ENCODE data around the gene MRGPRX2.

Gene MRGPRX2

DNA sequence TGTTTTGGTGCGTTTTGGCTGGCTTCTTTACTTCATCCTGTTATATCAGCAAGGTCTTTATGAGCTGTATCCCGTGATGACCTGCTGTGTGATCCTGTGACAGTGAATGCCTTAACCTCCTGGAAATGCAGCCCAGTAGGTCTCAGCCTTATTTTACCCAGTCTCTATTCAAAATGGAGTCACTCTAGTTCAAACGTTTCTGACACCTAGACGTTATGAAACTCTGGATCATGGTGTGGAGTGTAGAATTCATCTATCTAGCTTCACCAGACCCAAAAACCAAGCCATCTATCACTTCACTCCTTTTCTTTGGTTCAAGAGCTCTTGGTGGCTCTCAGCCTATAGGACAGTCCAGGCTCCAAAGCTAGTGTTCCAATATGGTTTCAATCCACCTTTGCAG, 28.3 kb upstream of the MRGPRX2 start:
- DNase-seq (ENCODE audit: low spot score in 2 of 2): no peak
- Histone ChIP-seq H3K36me3 (replicated peaks) (no peaks in the 10 kb centered on the region), H3K4me3 (no peak overlapping the region), H3K4me1 (no peaks in the 10 kb centered on the region), H3K9me3 (no peaks in the 10 kb centered on the region), H3K27me3 (ENCODE audit: low read depth) (no peaks in the 10 kb centered on the region)
- in situ Hi-C loops (cut with MboI; ENCODE audit: low sequenced_read_pairs): no loop called here

DNA sequence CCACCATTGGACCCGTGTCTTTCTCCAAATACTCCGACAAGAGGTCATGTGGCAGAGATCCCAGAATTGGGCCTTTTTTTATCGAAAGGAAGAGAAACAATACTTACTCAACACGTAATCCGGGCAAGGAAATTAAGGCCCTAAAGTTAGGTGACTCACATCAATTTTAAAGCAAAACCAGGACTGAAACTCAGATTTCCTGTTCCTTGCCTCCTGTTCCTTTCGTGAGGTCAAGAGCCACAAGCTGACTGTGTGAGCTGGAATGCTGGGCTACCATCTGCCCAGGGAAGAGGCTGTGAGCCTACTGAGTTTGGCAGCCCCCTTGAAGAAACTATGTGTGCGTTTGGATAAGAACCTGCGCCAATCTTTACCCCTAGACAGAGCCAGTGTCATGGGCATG, 27.1 kb upstream of the MRGPRX2 start:
- Histone ChIP-seq H3K36me3 (replicated peaks) (no peaks in the 10 kb centered on the region), H3K4me3 (no peak overlapping the region), H3K27me3 (ENCODE audit: low read depth) (no peaks in the 10 kb centered on the region), H3K9me3 (no peaks in the 10 kb centered on the region), H3K4me1 (no peaks in the 10 kb centered on the region)
- in situ Hi-C loops (cut with MboI; ENCODE audit: low sequenced_read_pairs): no loop called here
- DNase-seq (ENCODE audit: low spot score in 2 of 2): no peak

DNA sequence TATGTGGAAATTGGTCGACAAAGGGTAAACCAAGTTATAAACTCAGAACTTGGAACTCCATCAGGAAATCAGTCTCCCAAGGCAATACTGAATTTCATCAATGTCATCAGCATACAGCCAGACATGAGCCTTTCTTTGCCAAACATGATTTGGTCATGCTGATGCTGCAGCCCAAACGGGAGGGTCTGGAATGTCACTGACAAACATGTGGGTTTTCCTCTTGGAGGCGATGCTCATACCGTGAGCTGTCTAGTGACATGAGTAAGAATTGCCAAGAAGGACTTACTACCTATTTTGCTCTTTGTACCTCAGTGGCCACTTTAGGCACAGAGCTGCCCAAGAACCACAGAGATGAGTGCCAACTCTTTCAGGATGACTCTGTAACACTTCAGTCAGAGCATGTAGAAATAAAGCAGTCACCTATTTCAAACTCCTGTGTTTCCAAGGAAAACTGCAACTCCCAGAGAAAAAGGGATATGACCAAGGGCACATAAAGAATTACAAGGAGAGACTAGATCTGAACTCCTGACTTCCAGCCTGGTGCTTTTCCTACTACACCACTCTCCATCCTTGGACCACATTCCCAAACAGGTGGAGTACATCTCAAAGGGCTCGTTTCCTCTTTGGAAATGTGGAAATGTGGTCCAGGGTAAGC, 24.3 kb upstream of the MRGPRX2 start:
- H3K4me3 ChIP-seq: no peak overlapping the region
- H3K27me3 ChIP-seq (ENCODE audit: low read depth): no peaks in the 10 kb centered on the region; the same call in 1 of the 2 replicates
- H3K4me1 ChIP-seq: no peaks in the 10 kb centered on the region
- DNase-seq (ENCODE audit: low spot score in 2 of 2): no peak
- H3K9me3 ChIP-seq: no peaks in the 10 kb centered on the region
- in situ Hi-C loops (cut with MboI; ENCODE audit: low sequenced_read_pairs): no loop called here
- H3K36me3 ChIP-seq (replicated peaks): no peaks in the 10 kb centered on the region

DNA sequence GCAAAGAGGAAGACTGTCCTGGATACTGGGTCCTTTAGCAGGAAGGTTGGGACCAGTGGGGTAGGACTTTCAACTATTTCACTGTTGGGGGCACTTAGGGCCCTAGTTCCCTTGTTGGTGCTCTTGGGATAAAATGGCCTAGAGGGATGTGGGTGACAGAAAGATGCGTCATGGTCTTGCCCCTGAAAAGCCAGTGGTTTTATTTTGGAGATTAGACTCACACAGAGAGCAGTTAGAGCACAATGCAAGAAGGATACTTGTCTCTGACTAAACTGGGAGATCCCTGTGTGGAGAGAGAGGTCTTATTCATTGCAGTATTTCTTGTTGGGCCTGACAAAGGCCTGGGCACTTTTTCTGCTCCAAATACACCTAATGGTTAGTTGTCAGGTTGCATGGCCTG, 22.6 kb upstream of the MRGPRX2 start:
- no peak for DNase-seq (ENCODE audit: low spot score in 2 of 2)
- Histone ChIP-seq H3K36me3 (replicated peaks) (no peaks in the 10 kb centered on the region), H3K9me3 (no peaks in the 10 kb centered on the region), H3K4me1 (no peaks in the 10 kb centered on the region), H3K4me3 (no peak overlapping the region), H3K27me3 (ENCODE audit: low read depth) (no peaks in the 10 kb centered on the region; the same call in 1 of the 2 replicates)
- in situ Hi-C loops (cut with MboI; ENCODE audit: low sequenced_read_pairs): no loop called here

DNA sequence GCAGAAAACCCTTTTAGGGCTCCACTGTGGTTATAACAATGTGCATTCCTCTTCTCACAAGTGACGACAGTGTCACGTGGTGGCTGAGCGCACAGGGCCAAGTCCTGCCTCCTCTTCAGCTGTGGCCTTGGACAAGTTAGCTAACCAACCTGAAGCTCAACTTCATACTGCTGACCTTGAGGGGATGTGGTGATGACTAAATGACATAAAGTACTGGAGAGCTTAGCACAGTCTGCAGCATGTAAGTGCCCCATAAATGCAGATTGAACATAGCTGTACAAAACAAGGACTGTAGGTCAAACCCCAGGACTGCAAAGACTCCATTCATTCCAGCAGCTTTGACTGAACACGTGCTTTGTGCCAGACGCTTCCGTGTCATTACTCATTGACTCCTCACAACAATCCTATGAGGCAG, 20.1 kb upstream of the MRGPRX2 start:
- Histone ChIP-seq H3K9me3 (no peaks in the 10 kb centered on the region), H3K27me3 (ENCODE audit: low read depth) (no peaks in the 10 kb centered on the region; the same call in 1 of the 2 replicates), H3K36me3 (replicated peaks) (no peaks in the 10 kb centered on the region), H3K4me3 (no peak overlapping the region), H3K4me1 (no peaks in the 10 kb centered on the region)
- no peak for DNase-seq (ENCODE audit: low spot score in 2 of 2)
- in situ Hi-C loops (cut with MboI; ENCODE audit: low sequenced_read_pairs): no loop called here

DNA sequence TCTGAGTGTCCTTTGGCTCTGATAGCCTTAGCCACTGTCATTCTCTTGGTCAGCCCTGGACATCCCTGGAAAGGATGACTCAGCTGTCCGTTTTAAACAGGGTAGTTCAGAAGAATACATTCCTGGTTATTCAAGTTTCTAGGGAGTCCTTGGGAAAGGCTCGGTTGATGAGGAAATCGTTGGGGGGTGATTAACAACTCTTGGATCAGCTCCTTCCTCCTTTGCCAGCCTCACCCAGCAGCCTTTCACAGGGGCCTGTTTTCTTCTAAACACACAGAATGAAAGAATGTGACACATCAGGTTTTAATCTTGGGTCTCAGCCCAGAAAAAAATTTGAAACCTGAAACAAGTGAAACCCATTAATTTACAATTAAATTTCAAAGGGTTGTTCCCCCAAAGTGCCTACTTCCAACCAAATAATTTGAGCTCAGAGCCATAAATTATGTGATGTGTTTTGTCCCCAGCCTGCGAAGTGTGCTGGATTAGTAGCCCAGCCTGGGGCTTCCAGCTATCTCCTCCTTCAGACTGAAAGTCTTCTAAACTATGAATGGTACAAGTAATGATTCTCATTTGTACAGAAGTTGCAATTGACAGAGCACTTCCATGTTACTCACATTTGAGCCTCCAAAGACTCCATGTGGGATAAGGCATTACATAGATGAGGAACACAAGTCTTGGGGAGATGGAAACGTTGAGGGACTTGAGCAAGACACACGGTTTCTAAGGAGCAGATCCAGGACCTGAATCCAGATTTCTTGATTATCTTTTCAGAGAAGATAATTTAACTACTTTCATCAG, 19.3 kb upstream of the MRGPRX2 start:
- no peaks in the 10 kb centered on the region; the same call in 1 of the 2 replicates for H3K27me3 ChIP-seq (ENCODE audit: low read depth)
- in situ Hi-C loops (cut with MboI; ENCODE audit: low sequenced_read_pairs): no loop called here
- no peaks in the 10 kb centered on the region for H3K4me1 ChIP-seq
- H3K4me3 ChIP-seq: no peak overlapping the region
- H3K36me3 ChIP-seq (replicated peaks): no peaks in the 10 kb centered on the region
- DNase-seq (ENCODE audit: low spot score in 2 of 2): no peak
- H3K9me3 ChIP-seq: no peaks in the 10 kb centered on the region

DNA sequence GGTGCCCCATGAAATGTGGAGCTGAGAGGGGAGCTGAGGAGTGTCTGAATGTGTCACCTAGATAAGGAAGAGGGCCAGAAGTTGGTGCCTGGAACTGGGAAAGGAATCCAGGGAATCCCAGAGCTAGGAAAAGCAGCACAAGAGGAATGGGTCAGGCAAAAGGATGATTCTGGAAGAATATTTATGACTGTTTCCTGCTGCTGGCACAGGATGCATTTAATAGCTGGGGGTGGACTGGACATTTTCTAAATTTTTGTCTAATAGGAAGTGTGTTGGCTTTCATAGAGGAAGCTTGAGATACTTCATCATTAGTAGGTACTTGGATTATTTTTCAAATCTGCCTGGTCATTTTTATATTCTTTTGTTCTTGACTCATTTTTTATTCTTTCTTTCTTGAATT, 17.4 kb upstream of the MRGPRX2 start:
- H3K9me3 ChIP-seq: no peaks in the 10 kb centered on the region
- in situ Hi-C loops (cut with MboI; ENCODE audit: low sequenced_read_pairs): no loop called here
- no peak for DNase-seq (ENCODE audit: low spot score in 2 of 2)
- H3K27me3 ChIP-seq (ENCODE audit: low read depth): no peaks in the 10 kb centered on the region; the same call in 1 of the 2 replicates
- H3K36me3 ChIP-seq (replicated peaks): no peaks in the 10 kb centered on the region
- H3K4me3 ChIP-seq: no peak overlapping the region
- H3K4me1 ChIP-seq: no peaks in the 10 kb centered on the region

DNA sequence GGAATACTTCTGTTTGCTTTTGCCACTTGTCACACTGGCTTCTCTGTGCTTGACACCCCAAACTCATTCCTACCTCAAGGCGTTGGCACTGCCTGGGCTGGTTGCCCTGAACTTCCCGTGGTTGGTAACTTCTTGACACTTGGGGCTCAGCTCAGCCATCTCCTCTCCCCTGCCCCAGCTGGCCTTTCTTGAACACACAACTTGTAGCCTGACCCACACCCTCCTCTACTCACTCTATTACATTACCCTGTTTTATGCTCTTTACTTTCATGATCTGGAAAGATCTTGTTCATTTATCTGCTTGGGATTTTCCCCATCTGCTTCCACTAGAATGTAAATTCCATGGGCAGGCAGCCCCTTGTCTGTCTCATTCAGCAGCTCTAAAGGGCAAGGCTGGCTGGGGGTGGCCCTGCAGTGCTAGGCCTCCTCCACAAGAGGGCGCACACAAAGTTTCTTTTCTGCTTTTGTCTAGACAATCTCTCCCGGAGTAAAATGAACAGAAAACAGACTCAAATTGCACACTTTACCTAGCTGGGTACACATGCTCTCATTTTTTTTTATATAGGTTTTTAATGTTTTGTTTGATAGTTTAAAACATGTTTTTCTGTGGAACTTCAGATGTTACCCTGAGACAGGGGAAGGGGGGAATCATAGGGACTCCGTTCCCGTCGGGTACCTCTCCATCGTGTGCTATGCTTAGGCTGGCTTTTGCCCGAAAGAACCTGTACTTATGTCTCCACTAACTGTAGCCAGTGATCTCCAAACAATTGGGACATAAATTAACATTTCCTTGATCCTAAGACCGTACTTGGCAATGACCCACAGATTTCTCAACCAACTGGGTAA, 16.4 kb upstream of the MRGPRX2 start:
- in situ Hi-C loops (cut with MboI; ENCODE audit: low sequenced_read_pairs): no loop called here
- Histone ChIP-seq H3K4me1 (no peaks in the 10 kb centered on the region), H3K9me3 (no peaks in the 10 kb centered on the region)

DNA sequence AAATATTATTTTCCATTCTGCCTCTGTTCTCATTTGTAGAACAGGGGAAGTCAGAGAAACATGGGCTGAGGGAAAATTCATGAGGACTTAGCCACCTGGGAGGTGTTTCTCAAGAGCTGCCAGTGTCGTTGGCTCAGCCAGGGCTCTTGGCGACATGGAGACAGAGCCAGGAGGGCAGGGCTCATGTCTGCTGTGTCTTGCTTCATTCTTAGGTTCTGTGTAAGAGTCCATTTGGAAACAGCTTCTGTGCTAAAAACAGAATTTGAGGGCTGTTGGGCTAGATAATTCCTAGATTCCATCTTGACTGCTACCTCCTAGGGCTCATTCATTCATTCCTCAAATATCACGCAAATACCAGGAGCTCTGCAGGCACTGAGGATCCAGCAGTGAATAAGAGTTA, 15.1 kb upstream of the MRGPRX2 start:
- H3K9me3 ChIP-seq: no peaks in the 10 kb centered on the region
- in situ Hi-C loops (cut with MboI; ENCODE audit: low sequenced_read_pairs): no loop called here
- no peaks in the 10 kb centered on the region for H3K36me3 ChIP-seq (replicated peaks)
- no peak for DNase-seq (ENCODE audit: low spot score in 2 of 2)
- no peaks in the 10 kb centered on the region; the same call in 1 of the 2 replicates for H3K27me3 ChIP-seq (ENCODE audit: low read depth)
- H3K4me3 ChIP-seq: no peak overlapping the region
- H3K4me1 ChIP-seq: no peaks in the 10 kb centered on the region

More for the DNA sequence above, 16.4 kb upstream of the MRGPRX2 start:
- H3K36me3 ChIP-seq (replicated peaks): no peaks in the 10 kb centered on the region
- DNase-seq (ENCODE audit: low spot score in 2 of 2): peak; percentile 35 to 76
- no peak overlapping the region for H3K4me3 ChIP-seq
- no peaks in the 10 kb centered on the region; the same call in 1 of the 2 replicates for H3K27me3 ChIP-seq (ENCODE audit: low read depth)

DNA sequence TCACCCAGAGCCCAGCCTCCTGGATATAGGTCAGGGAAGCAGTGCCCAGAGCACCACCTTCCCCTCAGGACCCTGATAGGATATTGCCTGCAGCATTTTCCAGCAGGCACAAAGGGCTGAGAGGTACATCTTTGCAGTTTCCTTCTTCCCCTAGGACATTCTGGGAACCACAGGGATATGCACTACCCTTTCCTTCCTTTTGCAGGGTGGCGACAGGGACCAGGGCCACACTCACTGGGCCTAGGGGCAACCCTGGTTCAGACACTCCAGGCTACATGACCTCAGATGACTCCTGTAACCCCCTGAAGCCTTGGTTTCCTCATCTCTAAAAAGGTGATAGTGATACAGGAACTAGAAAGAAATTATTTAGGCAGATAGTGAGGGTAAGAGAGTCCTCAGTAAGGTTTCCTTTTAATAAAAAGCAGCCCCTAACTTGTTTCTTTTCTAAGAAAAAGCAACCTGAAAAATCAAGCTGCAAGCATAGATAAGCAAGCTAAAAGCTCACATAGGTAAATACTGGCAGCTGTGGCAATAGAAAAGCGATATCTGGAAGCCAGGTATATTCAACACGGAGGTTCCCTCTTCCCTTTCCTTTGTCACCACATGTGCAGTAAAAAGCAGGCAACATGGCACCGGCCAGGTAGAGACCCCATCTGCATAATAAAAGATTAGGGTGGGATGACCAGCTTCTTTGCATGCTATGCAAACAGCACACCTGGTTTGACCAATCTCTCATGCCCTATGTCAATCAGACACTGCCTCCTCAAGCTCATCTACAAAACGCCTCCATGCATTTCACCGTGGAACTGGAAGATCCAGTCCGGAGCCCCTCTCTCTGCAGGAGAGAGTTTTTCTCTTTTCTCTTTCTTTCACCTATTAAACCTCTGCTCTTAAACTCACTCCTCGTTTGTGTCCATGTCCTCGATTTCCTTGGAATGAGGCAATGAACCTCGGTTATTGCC, 13.2 kb upstream of the MRGPRX2 start:
- in situ Hi-C loops (cut with MboI; ENCODE audit: low sequenced_read_pairs): loop anchor here (5.0 to 25.0 kb wide), 2 partner anchors 484 to 664 kb away; no protein-coding TSS in a partner anchor
- Histone ChIP-seq H3K9me3 (no peaks in the 10 kb centered on the region), H3K4me3 (no peak overlapping the region), H3K27me3 (ENCODE audit: low read depth) (no peaks in the 10 kb centered on the region), H3K4me1 (no peaks in the 10 kb centered on the region), H3K36me3 (replicated peaks) (no peaks in the 10 kb centered on the region)
- DNase-seq (ENCODE audit: low spot score in 2 of 2): no peak

DNA sequence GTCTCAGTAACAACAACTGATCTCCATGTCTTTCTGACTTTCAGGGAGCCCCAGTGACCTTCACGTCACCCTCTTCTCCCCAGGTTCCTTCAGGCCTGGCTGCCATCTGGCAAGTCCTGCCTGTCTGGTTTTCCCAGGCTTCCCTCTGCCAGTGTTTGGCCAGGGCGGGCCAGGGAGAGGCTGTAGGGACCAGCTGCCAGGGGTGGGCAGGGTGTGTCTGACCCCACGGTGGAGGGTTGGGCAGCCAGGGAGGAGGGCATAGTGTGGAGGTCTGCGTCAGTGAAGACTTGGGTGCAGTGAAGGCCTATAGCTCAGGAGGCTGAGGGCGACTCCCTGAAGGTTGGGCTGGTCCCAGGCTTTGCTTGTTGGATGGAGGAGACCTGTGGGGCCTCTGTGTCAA, 11.9 kb upstream of the MRGPRX2 start:
- Histone ChIP-seq H3K9me3 (no peaks in the 10 kb centered on the region), H3K27me3 (ENCODE audit: low read depth) (no peaks in the 10 kb centered on the region), H3K36me3 (replicated peaks) (no peaks in the 10 kb centered on the region), H3K4me1 (no peaks in the 10 kb centered on the region), H3K4me3 (no peak overlapping the region)
- no peak for DNase-seq (ENCODE audit: low spot score in 2 of 2)
- in situ Hi-C loops (cut with MboI; ENCODE audit: low sequenced_read_pairs): loop anchor here (5.0 to 25.0 kb wide), 2 partner anchors 485 to 665 kb away; no protein-coding TSS in a partner anchor

DNA sequence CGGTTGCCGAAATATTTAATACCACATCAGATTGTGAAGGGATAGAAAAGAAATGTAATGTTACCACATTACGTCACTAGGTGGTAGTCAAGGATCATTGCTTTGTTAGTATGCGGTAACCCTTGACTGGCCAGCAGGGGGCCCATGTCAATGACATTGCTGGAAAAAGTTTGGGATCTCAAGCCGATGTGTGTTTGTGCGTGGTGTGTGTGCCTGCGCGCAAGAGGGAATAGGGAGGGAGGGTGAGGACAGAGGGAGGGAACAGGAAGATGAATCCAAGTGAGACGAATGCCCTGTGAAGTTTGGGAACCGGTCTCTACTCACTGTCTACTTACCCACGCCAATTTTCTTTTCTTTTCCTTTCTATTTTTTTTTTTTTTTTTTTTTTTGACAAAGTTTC, 10.7 kb upstream of the MRGPRX2 start:
- no peaks in the 10 kb centered on the region for H3K36me3 ChIP-seq (replicated peaks)
- no peak overlapping the region for H3K4me3 ChIP-seq
- H3K27me3 ChIP-seq (ENCODE audit: low read depth): no peaks in the 10 kb centered on the region
- DNase-seq (ENCODE audit: low spot score in 2 of 2): peak; percentile 84 to 89
- H3K9me3 ChIP-seq: no peaks in the 10 kb centered on the region
- H3K4me1 ChIP-seq: no peaks in the 10 kb centered on the region
- in situ Hi-C loops (cut with MboI; ENCODE audit: low sequenced_read_pairs): loop anchor here (5.0 to 25.0 kb wide), 2 partner anchors 486 to 666 kb away; no protein-coding TSS in a partner anchor

DNA sequence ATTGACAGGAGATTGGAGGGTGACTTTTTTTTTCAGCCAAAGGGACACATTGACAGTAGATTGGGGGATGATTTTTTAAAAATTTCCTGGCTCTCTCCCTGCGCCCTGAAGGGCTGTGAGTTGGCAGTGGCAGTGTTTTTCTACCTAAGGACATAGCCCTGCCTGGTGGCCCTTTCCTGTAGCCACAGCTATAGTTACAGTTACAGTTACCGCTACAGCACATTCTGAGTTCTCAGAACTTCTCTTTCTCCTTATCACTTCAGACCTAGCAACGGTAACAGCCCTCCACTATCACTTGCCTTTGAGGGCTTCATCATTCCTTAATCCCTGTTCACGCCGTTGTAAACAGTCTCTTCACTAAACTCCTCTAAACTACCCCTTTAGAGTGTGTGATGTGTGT, 684 bp downstream of the MRGPRX2 start:
- DNase-seq (ENCODE audit: low spot score in 2 of 2): no peak
- Histone ChIP-seq H3K4me3 (no peak overlapping the region), H3K4me1 (no peaks in the 10 kb centered on the region), H3K9me3 (no peaks in the 10 kb centered on the region), H3K36me3 (replicated peaks) (no peaks in the 10 kb centered on the region), H3K27me3 (ENCODE audit: low read depth) (peaks cover 32% of the 10 kb centered on the region)
- in situ Hi-C loops (cut with MboI; ENCODE audit: low sequenced_read_pairs): loop anchor here (25.0 kb wide), 1 partner anchor 677 kb away; no protein-coding TSS in a partner anchor
